HG02981 (cell line): ENCODE results near the gene CMYA5.
"Not testable (repeated sequence)": the region's sequence is repeated elsewhere in the genome, so short reads cannot be mapped to it uniquely, and the experiment has no call there.

Source experiments
- ATAC-seq: cut with Tn5 transposase; IDR thresholded peaks from one replicate; pipeline ENCODE4 v1.9.1; 2021; ENCODE audit warnings: mild to moderate bottlenecking, moderate library complexity; ENCODE audit not compliant: unreplicated experiment

The CMYA5 gene

GRCh38 chr5:79689541-79690466, at the start of gene CMYA5:
Gene CMYA5 (plus strand): TSS chr5:79689836. CDS start chr5:79689908, 72 bp downstream.
- ATAC-seq, result no peak

GRCh38 chr5:79640571-79641055, 49.0 kb upstream of the CMYA5 start:
- ATAC-seq, result no peak

GRCh38 chr5:79641414-79641813, 48.2 kb upstream of the CMYA5 start:
- no peak for ATAC-seq

GRCh38 chr5:79642210-79642609, 47.4 kb upstream of the CMYA5 start:
- no peak for ATAC-seq

GRCh38 chr5:79653843-79654242, 35.8 kb upstream of the CMYA5 start:
- no peak for ATAC-seq

GRCh38 chr5:79663212-79663611, 26.4 kb upstream of the CMYA5 start:
- no peak for ATAC-seq

- ATAC-seq, result no peak
Measured at GRCh38 chr5:79666758-79667157, 22.9 kb upstream of the CMYA5 start.

- no peak for ATAC-seq
Measured at GRCh38 chr5:79672392-79672791, 17.2 kb upstream of the CMYA5 start.

GRCh38 chr5:79676354-79676753, 13.3 kb upstream of the CMYA5 start:
- ATAC-seq, result not testable (repeated sequence)

- ATAC-seq, result not testable (repeated sequence)
Measured at GRCh38 chr5:79682102-79682501, 7.5 kb upstream of the CMYA5 start.

GRCh38 chr5:79684782-79685181, 4.9 kb upstream of the CMYA5 start:
- ATAC-seq, result no peak

GRCh38 chr5:79685627-79686026, 4.0 kb upstream of the CMYA5 start:
- no peak for ATAC-seq

- ATAC-seq, result no peak
Measured at GRCh38 chr5:79686799-79687198, 2.8 kb upstream of the CMYA5 start.

GRCh38 chr5:79687889-79688288, 1.7 kb upstream of the CMYA5 start:
- ATAC-seq, result no peak

- no peak for ATAC-seq
Measured at GRCh38 chr5:79691007-79691406, 1.4 kb downstream of the CMYA5 start.

- no peak for ATAC-seq
Measured at GRCh38 chr5:79692596-79692995, 3.0 kb downstream of the CMYA5 start.

- ATAC-seq, result no peak
Measured at GRCh38 chr5:79694183-79694582, 4.5 kb downstream of the CMYA5 start.

GRCh38 chr5:79694652-79695051, 5.0 kb downstream of the CMYA5 start:
- no peak for ATAC-seq

GRCh38 chr5:79695526-79695925, 5.9 kb downstream of the CMYA5 start:
- no peak for ATAC-seq

- no peak for ATAC-seq
Measured at GRCh38 chr5:79697222-79698170, 7.9 kb downstream of the CMYA5 start.

- peak; percentile 73 for ATAC-seq
Measured at GRCh38 chr5:79699763-79700400, 10.2 kb downstream of the CMYA5 start.
